Choroid plexus epithelial cell (primary cell): Measurements from ENCODE around the gene PRRT1B.
"Not testable (repeated sequence)": the region's sequence is repeated elsewhere in the genome, so short reads cannot be mapped to it uniquely, and the experiment has no call there.

Source experiments
- DNase-seq: peaks from one replicate; pipeline ENCODE4 v3.0.0-alpha.2; 2010; ENCODE audit warnings: low read depth
- H3K4me3 ChIP-seq: 2 replicates; pipeline ENCODE4 v1.5.1; 2011; ENCODE audit warnings: low read depth, mild to moderate bottlenecking, control low read depth, low read length, moderate library complexity
- CTCF ChIP-seq: conservative IDR thresholded peaks from 2 replicates; pipeline ENCODE4 v1.5.1; 2011; ENCODE audit warnings: low read depth, mild to moderate bottlenecking, control low read depth, inconsistent platforms, low read length, moderate library complexity

The PRRT1B gene

GRCh38 chr9:131502781-131503625 is 42.3 kb upstream of the PRRT1B start, which contains the start of gene POMT1:
Gene POMT1 (plus strand): TSS chr9:131502918. CDS start chr9:131504219, 1,301 bp downstream.
- H3K4me3 ChIP-seq: peak within 1 kb of the TSS; percentile 87
- TF ChIP-seq CTCF: no peak
- DNase-seq: peak; percentile 84

GRCh38 chr9:131503626-131504465 is 41.5 kb upstream of the PRRT1B start:
- no peak for TF ChIP-seq CTCF
- peak; percentile 20 for DNase-seq

GRCh38 chr9:131505012-131505411 is 40.3 kb upstream of the PRRT1B start:
- TF ChIP-seq CTCF: no peak
- no peak overlapping the region for H3K4me3 ChIP-seq
- no peak for DNase-seq

More at GRCh38 chr9:131503626-131504465, 41.5 kb upstream of the PRRT1B start:
- peak overlapping the region; percentile 87 for H3K4me3 ChIP-seq

GRCh38 chr9:131511416-131511815 is 33.9 kb upstream of the PRRT1B start:
- no peak for TF ChIP-seq CTCF
- H3K4me3 ChIP-seq: no peak overlapping the region
- DNase-seq: no peak

GRCh38 chr9:131511880-131512279 is 33.4 kb upstream of the PRRT1B start:
- no peak overlapping the region for H3K4me3 ChIP-seq
- no peak for DNase-seq
- TF ChIP-seq CTCF: no peak

- DNase-seq: no peak
- no peak overlapping the region for H3K4me3 ChIP-seq
- no peak for TF ChIP-seq CTCF
Observed at GRCh38 chr9:131513177-131513576, 32.1 kb upstream of the PRRT1B start.

- DNase-seq, H3K4me3 ChIP-seq: not testable (repeated sequence)
Observed at GRCh38 chr9:131515559-131516031, 29.7 kb upstream of the PRRT1B start.
